GM18868 (cell line): ENCODE data around the gene NCAPD3.

Experiments used
- ATAC-seq: cut with Tn5 transposase; IDR thresholded peaks from one replicate; pipeline ENCODE4 v1.9.1; 2021; ENCODE audit warnings: mild to moderate bottlenecking, moderate library complexity; ENCODE audit not compliant: unreplicated experiment

The NCAPD3 gene

DNA sequence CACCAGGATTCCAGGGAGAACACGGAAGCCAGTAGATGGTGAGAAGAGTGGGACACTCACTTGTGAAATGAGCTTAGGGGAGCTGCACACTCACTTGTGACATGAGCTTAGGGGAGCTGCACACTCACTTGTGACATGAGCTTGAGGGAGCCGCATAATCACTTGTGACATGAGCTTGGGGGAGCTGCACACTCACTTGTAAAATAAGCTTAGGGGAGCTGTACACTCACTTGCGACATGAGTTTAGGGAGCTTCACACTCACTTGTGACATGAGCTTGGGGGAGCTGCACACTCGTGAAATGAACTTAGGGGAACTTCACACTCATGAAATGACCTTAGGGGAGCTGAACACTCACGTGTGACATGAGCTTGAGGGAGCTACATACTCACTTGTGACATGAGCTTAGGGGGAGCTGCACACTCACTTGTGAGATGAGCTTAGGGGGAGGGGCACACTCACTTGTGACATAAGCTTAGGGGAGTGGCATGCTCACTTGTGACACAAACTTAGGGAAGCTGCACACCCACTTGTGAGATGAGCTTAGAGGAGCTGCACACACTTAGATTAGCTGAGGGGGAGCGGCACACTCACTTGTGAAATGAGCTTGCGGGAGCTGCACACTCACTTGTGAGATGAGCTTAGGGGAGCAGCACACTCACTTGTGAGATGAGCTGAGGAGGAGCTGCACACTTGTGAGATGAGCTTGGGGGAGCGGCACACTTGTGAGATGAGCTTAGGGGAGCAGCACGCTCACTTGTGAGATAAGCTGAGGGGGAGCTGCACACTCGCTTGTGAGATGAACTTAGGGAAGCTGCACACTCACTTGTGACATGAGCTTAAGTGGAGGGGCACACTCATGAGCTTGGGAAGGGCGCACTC lies 59.0 kb downstream of the NCAPD3 start:
- ATAC-seq, result no peak

DNA sequence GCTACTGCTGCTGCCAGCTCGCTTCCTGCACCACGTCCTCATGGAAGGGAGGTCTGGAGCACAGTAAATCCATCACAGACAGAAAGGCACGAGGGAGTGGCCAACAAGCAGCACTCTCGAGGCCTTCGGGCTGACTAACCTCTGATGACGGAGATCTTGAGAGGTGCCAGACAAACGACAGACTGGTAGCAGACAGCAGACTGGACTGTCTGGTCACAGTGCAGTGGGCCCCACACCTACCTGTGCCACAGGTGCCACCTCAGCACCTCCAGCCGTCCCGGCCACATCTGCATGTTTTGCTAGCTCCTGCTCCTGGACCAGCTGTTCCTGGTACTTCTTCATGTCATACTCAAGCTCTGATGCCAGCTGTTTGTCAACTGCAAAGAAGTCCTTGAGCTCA lies 64.1 kb downstream of the NCAPD3 start:
- ATAC-seq, result no peak

DNA sequence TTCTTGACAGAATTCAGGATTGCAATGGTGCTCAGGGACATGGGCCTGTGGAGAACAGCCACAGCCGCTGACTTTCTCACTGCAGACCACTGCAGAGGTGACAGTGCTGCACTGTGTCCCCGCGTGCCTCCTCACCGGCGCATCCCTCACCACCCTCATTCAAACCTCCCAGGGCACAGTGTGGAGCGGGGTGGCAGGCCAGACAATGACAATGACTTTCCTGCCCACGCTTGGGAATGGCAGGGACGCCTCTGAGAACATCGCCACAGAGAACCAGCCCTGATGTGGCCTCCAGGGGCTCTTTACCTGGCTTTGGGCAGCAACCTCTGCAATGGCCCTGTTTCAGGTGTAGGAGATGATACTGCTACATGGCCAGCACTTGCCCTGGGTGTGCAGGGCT lies 65.7 kb downstream of the NCAPD3 start:
- no peak for ATAC-seq

DNA sequence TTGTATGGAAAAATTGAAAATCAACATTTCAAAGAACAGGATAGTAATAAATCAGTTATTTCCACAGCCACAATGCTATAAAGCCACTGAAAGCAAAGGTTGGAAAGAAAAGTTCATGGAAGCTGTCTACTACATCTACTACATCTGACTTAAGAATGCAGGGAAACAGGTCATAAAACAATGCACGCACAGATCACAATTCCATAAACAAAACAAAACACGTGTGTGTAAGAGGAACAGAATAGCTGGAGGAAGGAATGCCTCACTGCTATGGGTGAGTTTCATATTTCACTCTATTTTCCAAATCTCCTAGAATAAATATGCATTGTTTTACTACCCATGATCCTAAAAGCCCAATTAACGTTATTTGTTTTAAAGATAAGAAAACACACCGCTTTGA lies 66.3 kb downstream of the NCAPD3 start:
- no peak for ATAC-seq

DNA sequence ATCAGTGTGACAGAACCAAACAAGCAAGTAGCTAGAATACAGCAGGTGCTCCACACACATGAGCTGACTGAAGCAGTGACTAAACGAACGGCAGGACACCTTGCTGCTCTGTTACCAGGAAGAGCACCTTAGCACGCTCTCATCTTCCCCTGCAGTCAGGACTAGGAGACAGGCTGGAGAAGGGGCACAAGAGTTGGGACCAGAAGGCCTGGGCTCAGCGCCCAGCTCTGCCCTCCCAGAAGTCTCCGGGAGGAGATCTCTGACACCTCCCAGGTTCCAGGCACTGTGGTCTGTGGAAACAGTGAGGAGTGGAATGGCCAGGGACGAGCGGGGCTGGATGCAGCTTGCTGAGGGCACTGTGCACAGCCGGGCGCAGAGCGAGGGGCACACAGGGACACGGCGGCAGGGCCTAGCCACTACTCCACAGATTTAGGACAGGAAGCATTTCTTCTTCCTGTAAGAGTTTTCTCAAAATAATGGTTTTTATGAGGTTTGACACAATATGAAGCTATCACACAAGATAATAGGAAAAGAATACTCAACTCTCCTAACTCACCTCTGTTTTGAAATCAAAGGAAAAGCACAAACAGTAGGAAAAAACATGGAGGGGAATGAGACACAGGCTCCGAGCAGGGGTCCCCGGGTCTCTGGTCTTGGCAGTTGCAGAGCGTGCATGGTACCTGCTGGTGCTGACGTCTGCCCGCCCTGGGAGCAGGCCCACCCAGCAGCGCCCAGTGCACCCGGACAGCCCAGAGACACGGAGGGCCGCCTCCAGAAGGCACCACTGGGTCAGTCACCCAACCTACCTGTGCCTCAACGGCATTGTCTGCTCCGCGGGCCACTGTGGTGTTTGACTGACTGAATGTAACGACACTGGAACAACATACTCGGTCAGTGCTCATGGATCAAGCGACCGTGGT lies 67.6 kb downstream of the NCAPD3 start:
- ATAC-seq, result no peak

DNA sequence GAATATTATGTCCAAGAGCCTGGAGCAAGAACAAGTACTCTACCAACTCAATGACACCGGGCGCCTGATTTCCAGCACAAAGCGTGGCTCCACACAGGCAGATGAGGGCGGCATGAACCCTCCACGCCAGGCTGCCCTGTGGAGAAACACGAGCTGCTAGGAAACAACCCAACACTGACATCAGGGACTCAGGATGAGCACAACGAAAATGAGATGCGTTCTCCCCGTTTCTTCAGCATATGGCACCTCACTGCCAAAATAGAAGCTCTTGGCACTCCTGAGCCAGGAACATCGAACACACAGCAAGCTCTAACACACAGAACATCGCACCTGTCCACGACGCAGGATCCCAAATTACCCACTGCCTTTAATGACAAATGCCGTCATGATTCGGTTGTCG lies 68.3 kb downstream of the NCAPD3 start:
- ATAC-seq, result no peak

DNA sequence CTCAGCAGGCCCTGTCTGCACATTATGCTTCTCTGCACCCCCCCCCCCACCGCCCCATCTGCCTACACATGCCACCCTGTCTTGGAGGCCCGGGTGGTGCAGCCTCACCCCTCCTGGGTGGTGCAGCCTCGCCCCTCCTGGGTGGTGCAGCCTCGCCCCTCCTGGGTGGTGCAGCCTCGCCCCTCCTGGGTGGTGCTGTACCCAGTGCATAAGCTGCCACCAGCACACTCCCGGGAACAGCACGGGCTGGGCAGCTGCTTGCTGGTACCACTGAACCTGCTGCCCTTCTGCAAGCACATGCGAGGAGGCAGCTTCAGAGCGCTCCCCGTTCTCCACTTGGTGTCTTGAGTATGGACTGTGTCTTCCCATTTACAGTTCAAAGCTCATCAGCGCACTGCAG lies 69.3 kb downstream of the NCAPD3 start:
- ATAC-seq, result no peak

DNA sequence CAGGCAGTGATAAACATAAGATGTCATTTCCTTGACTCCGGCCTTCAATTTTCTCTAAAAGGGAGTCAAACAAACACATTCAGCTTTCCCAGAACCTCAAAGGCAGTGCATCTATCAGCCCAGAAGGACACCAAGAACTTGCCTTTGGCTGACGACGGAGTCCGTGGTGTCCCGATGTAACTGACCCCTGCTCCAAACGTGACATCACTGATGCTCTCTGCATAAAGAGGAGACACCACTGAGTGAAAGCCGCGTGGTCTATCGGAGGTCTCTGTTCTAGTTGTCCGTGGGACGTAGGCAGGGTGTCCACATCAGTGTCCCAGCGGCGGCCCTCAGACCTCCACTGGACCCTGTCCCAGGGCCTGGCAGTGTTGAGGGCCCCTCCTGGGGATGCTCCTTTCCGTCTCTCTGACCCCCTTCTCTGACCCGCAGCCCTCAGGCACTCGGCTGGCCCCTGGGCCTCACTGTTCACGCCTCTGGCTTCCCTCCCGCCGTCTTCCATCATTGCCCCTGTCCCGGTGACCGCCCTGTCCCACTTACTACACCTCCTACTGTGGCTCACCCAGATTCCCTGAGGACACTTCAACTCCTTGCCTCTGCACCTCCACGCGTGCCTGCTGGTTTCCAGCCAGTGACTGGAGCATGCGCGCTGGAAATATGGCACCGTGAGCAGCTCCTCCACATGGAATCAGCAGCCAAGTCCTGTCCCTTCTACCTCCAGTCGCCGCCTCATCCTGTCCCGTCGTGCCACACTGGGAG lies 70.4 kb downstream of the NCAPD3 start:
- ATAC-seq, result no peak

DNA sequence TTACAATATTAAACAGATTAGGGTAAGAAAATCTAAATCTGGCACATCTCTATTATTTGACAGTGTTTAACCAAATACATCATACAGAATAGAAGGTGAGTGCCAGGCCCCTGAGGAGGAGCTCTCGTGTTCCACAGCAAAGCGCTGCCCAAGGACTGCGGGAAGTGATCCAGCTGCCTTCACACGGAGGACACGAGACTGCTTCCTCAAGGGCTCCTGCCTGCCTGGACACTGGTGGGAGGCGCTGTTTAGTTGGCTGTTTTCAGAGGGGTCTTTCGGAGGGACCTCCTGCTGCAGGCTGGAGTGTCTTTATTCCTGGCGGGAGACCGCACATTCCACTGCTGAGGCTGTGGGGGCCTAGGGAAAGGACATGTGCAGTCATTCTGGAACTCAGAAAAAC lies 71.1 kb downstream of the NCAPD3 start:
- ATAC-seq, result no peak

DNA sequence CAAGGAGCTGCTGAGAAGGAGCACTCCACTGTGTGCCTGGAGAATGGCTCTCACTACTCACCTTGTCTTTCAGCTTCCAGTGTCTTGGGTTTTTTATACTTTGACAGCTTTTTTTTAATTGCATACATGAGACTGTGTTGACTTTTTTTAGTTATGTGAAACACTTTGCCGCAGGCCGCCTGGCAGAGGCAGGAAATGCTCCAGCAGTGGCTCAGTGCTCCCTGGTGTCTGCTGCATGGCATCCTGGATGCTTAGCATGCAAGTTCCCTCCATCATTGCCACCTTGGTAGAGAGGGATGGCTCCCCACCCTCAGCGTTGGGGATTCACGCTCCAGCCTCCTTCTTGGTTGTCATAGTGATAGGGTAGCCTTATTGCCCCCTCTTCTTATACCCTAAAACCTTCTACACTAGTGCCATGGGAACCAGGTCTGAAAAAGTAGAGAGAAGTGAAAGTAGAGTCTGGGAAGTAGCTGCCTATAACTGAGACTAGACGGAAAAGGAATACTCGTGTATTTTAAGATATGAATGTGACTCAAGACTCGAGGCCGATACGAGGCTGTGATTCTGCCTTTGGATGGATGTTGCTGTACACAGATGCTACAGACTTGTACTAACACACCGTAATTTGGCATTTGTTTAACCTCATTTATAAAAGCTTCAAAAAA lies 72.6 kb downstream of the NCAPD3 start:
- no peak for ATAC-seq

DNA sequence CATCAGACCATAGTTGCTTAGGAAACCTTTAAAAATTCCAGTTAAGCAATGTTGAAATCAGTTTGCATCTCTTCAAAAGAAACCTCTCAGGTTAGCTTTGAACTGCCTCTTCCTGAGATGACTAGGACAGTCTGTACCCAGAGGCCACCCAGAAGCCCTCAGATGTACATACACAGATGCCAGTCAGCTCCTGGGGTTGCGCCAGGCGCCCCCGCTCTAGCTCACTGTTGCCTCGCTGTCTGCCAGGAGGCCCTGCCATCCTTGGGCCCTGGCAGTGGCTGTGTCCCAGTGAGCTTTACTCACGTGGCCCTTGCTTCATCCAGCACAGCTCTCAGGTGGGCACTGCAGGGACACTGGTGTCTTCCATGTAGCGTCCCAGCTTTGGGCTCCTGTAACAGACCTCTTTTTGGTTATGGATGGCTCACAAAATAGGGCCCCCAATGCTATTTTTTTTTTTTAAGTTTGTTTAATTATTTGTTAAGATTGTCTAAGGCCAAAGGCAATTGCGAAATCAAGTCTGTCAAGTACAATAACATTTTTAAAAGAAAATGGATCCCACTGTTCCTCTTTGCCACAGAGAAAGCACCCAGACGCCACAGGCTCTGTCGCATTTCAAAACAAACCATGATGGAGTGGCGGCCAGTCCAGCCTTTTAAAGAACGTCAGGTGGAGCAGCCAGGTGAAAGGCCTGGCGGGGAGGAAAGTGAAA lies 73.4 kb downstream of the NCAPD3 start:
- no peak for ATAC-seq

DNA sequence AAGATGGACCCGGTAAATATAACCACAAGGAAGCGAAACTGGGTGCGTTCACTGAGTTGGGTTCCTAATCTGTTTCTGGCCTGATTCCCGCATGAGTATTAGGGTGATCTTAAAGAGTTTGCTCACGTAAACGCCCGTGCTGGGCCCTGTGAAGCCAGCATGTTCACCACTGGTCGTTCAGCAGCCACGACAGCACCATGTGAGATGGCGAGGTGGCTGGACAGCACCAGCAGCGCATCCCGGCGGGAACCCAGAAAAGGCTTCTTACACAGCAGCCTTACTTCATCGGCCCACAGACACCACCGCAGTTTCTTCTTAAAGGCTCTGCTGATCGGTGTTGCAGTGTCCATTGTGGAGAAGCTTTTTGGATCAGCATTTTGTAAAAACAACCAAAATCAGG lies 74.4 kb downstream of the NCAPD3 start:
- ATAC-seq, result no peak

DNA sequence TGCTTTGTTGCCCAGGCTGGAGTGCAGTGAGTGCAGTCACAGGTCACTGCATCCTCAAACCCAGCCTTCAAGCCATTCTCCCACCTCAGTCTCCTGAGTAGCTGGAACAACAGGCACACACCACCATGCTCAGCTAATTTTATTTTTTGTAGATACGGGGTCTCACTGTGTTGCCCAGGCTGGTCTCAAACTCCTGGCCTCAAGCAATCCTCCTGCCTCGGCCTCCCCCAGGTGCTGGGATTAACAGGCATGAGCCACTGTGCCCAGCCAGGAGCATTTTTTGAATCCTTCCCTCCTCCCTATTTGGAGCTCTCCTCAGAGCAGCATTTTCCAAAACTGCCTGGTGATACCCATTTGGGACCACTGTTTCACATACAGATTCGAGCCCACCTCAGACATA lies 77.2 kb downstream of the NCAPD3 start:
- no peak for ATAC-seq

DNA sequence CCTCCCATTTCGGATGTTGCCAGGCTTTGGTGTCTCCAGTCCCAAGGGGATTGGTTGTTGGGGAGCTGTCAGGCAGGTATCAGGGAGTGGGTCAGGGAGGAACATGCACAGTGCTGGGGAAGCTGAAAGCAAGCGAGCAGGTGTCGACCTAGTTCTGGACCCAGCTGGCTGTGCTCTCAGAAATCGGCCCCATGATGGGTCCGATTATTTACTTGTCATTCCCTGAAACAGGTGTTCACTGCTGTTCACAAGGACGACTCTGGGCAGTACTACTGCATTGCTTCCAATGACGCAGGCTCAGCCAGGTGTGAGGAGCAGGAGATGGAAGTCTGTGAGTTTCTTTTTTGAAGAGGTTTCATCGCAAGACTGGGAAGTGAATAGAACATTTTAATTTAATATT lies 78.1 kb downstream of the NCAPD3 start:
- no peak for ATAC-seq

DNA sequence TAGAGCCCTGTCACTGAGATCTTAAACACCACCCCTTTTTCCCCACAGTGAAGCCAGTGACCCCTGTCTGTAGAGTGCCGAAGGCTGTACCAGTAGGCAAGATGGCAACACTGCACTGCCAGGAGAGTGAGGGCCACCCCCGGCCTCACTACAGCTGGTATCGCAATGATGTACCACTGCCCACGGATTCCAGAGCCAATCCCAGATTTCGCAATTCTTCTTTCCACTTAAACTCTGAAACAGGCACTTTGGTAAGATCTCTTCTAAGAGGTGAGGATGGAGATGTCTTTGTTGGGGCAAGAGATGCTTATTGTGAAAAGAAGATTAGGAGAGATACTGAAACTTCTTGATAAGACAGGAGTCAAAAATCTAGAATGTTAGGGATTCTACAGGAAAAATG lies 79.0 kb downstream of the NCAPD3 start:
- ATAC-seq, result no peak

DNA sequence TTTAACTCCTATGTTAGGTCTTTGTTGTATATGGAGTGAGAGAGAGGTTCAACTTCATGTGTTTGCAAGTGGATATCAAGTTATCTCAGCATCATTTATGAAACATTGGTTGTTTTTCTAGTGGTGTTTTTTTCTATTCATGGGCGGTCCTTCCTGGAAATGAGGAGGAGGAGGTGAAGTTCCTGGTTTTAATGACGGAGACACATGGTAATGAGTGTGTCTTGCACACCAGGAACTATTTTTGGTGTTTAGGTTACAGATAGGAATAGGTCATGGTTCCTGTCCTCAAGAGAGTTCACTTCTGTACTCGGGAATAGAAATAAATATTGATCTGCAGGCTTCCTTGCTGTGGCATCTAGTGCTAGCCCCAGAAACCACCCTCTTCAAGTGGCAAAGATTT lies 80.0 kb downstream of the NCAPD3 start:
- ATAC-seq, result no peak

DNA sequence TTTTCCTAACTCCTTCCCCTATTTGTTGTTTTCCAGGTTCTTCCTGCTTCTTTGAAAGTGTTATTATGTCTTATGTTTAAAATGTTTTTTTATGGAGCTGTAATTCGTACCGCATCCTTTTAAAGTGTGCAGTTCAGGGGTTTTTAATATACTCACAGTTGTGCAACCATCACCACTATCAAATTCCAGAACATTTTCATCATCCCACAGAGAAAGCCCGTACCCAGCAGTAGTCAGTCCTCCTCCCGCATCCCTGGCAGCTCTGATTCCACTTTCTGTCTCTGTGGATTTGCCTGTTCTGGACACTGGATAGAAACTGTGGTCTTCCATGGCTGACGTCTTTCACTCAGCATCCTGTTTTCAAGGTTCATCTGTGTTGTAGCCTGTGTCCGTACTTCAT lies 81.2 kb downstream of the NCAPD3 start:
- ATAC-seq, result no peak

DNA sequence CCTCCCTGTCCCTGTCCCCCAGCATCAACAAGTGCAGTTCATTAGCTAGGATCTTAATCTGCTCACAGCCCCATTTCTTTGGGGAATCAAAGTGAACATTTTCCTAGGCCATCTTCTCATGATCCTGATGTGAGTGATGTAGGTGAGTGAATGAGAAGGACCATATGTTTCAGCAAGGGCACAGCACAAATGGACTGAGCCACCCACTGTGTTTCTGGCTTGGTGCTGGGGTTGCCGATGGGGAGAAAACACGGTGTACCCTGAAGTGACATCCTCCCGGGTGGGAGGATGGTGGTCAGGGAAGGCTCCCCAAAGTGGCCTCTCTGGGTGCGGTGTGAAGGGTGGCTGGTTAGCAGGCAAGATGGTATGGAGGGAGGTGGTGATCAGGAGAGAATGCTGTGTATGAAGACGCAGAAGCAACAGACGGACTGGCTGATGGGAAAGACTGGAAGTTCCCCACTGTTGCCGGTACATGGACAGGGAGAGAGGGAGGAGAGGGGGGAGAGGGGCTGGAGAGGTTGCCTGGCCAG lies 82.7 kb downstream of the NCAPD3 start:
- no peak for ATAC-seq

DNA sequence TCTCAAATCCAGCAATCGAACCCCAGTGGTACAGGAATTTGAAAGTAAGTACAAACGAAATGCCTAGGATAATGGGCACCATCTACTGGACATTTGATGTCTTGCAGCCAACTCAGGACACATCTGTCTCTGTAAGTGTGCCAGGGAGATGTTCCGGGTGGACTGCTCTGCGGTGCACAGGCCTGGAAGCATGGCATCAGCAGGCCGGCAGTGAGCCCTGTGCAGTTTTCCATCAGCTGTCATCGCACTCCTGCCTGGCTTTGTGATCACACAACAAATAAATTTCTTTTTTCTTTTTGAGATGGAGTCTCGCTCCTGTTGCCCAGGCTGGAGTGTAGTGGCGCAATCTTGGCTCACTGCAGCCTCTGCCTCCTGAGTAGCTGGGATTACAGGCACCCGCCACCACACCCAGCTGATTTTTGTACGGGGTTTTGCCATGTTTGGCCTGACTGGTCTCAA lies 83.9 kb downstream of the NCAPD3 start:
- peak; percentile 77 for ATAC-seq
